A673 (cell line): Measurements from ENCODE around the gene CLIC4. TPM values are rescaled to one million over a fixed set of nuclear protein-coding genes. Genes with fewer than 3 reads are reported as not detected.

Experiments
- BruUV-seq: library from RNA; stranded (reverse); fragments of 400-500 nt; replicated peaks from 2 replicates; lab custom pipeline; 2021; lab: Mats Ljungman, UMichigan
- CTCF ChIA-PET: fragments of 300-600 bp; sonication (Branson Sonifier 250); formaldehyde crosslinking; loops from one replicate; lab custom pipeline; 2022; ENCODE audit warnings: antibody characterized with exemption; lab: Charles Lee
- POLR2A ChIA-PET: fragments of 300-600 bp; sonication (Branson Sonifier 250); formaldehyde crosslinking; loops from one replicate; lab custom pipeline; 2022; ENCODE audit warnings: antibody characterized with exemption; ENCODE audit not compliant: low non-redundant PET; lab: Charles Lee
- DNase-seq: peaks from one replicate; pipeline ENCODE4 v3.0.0-alpha.2; 2015; ENCODE audit warnings: low spot score
- H3K27ac ChIP-seq: fragments of 200-600 bp; sonication (generic); 2 replicates; pipeline ENCODE4 v1.5.1; 2016; ENCODE audit warnings: mixed run types, low read depth, mild to moderate bottlenecking, mixed read lengths, antibody characterized with exemption, low read length; ENCODE audit not compliant: poor library complexity, severe bottlenecking
- H3K27me3 ChIP-seq: fragments of 200-600 bp; sonication (generic); replicated peaks from 2 replicates; pipeline ENCODE4 v1.6.1; 2017; ENCODE audit warnings: mixed run types, low read depth, mild to moderate bottlenecking, mixed read lengths, antibody characterized with exemption, low read length; ENCODE audit not compliant: insufficient read depth, poor library complexity
- H3K36me3 ChIP-seq: fragments of 200-600 bp; sonication (generic); 2 replicates; pipeline ENCODE4 v1.6.1; 2016; ENCODE audit warnings: mixed run types, mild to moderate bottlenecking, mixed read lengths, antibody characterized with exemption, low read length; ENCODE audit not compliant: insufficient read depth, poor library complexity, severe bottlenecking
- H3K4me1 ChIP-seq: fragments of 200-600 bp; sonication (generic); 2 replicates; pipeline ENCODE4 v1.6.1; 2017; ENCODE audit warnings: mixed run types, mild to moderate bottlenecking, mixed read lengths, antibody characterized with exemption, low read length; ENCODE audit not compliant: insufficient read depth, poor library complexity, severe bottlenecking
- H3K4me3 ChIP-seq: fragments of 200-600 bp; sonication (generic); 2 replicates; pipeline ENCODE4 v1.5.1; 2016; ENCODE audit warnings: low read depth, mixed run types, mild to moderate bottlenecking, mixed read lengths, low read length; ENCODE audit not compliant: poor library complexity, severe bottlenecking
- H3K9me3 ChIP-seq: fragments of 200-600 bp; sonication (generic); 2 replicates; pipeline ENCODE4 v1.6.1; 2016; ENCODE audit warnings: mixed run types, low read depth, mild to moderate bottlenecking, mixed read lengths, antibody characterized with exemption, low read length; ENCODE audit not compliant: poor library complexity, severe bottlenecking
- EZH2 ChIP-seq: fragments of 200-600 bp; sonication (generic); IDR thresholded peaks from 2 replicates; pipeline ENCODE4 v1.6.1; 2017; ENCODE audit warnings: borderline replicate concordance, low read depth, mild to moderate bottlenecking, mixed read lengths, antibody characterized with exemption, low read length; ENCODE audit not compliant: poor library complexity, severe bottlenecking
- intact Hi-C: fragments of 100-400 bp; cut with micrococcal nuclease; formaldehyde crosslinking; loops from one replicate; pipeline ENCODE4 v1.10.0; 2022; ENCODE audit not compliant: unreplicated experiment
- total RNA-seq: library from RNA; stranded (reverse); gene quantifications from 2 replicates; pipeline ENCODE4 v1.2.3, GENCODE V29; 2021
- TF ChIP-seq, protein P1 (sequence below): fragments of 300-800, 200-600 bp; sonication (generic); conservative IDR thresholded peaks from 2 replicates; pipeline ENCODE4 v1.5.1; 2017; ENCODE audit warnings: low read depth, mild to moderate bottlenecking, antibody characterized with exemption, low read length, moderate library complexity, mixed read lengths

The CLIC4 gene
- total RNA-seq, 1 experiment from 2014 or later = 207 TPM

DNA sequence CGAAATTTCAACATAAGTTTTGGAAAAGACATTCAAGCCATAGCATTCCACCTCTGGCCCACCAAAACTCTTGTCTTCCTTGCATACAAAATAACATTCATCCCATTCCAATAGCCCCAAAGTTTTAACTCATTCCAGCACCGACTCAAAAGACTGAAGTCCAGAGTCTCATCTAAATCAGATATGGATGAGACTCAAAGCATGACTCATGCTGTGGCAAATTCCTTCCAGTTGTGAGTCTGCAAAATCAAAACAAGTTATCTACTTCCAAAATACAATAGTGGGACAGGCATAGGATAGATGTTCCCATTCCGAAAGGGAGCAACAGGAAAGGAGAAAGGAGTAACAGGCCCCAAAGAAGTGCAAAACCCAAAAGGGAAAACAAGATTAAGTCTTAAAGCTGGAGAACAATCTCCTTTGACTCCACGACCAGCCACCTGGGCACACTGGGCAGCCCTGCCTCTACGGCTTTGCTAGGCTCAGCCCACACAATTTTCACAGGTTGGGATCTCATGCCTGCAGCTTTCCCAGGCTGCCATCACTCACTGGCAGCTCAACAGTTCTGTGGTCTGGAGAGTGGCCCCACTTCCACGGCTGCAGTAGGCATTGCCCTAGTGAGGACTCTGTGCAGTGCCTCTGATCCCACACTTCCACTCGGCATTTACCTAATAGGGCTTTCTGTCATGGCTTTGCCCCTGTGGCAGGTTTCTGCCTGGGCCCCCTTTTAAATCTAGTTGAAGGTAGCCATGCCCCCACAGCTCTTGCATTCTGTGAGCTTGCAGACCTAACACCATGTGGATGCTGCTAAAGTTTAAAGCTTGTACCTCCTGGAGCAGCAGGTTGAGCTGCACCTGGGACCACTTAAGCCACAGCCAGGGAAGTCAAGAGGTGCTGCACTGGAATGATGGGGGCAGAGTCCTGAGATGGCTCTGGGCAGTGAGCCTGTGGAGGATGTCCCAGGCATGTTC lies 133.8 kb downstream of the CLIC4 start:
- H3K4me3 ChIP-seq = no peak overlapping the region
- POLR2A ChIA-PET = no interaction called here
- no peaks in the 10 kb centered on the region for H3K36me3 ChIP-seq
- H3K27ac ChIP-seq = no peak overlapping the region
- DNase-seq = no peak
- no TSS peak for BruUV-seq
- H3K27me3 ChIP-seq = no peaks in the 10 kb centered on the region
- TF ChIP-seq, protein P1, sequence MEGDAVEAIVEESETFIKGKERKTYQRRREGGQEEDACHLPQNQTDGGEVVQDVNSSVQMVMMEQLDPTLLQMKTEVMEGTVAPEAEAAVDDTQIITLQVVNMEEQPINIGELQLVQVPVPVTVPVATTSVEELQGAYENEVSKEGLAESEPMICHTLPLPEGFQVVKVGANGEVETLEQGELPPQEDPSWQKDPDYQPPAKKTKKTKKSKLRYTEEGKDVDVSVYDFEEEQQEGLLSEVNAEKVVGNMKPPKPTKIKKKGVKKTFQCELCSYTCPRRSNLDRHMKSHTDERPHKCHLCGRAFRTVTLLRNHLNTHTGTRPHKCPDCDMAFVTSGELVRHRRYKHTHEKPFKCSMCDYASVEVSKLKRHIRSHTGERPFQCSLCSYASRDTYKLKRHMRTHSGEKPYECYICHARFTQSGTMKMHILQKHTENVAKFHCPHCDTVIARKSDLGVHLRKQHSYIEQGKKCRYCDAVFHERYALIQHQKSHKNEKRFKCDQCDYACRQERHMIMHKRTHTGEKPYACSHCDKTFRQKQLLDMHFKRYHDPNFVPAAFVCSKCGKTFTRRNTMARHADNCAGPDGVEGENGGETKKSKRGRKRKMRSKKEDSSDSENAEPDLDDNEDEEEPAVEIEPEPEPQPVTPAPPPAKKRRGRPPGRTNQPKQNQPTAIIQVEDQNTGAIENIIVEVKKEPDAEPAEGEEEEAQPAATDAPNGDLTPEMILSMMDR = no peak
- TF ChIP-seq EZH2 = no peak
- intact Hi-C loops = no loop called here
- H3K4me1 ChIP-seq = no peaks in the 10 kb centered on the region
- no peaks in the 10 kb centered on the region for H3K9me3 ChIP-seq
- CTCF ChIA-PET = no interaction called here

DNA sequence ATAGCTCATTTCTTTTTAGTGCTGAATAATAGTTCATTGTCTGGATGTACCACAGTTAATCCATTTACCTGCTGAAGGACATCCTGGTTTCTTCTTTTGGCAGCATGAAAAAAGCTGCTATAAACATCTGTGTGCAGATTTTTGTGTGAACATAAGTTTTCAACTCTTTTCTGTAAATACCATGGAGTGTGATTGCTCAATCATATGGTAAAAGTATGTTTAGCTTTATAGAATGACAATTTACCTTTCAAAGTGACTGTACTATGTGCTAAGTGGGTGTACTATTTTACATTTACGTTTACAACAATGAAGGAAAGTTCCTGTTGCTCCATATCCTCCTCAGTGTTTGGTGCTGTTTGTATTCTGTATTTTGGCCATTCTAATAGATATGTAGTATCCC lies 135.8 kb downstream of the CLIC4 start:
- TF ChIP-seq, protein P1 = no peak
- no peak overlapping the region for H3K27ac ChIP-seq
- DNase-seq = no peak
- no peak overlapping the region for H3K4me3 ChIP-seq
- POLR2A ChIA-PET = no interaction called here
- H3K9me3 ChIP-seq = no peaks in the 10 kb centered on the region
- H3K36me3 ChIP-seq = no peaks in the 10 kb centered on the region
- no peaks in the 10 kb centered on the region for H3K4me1 ChIP-seq
- no peaks in the 10 kb centered on the region for H3K27me3 ChIP-seq
- CTCF ChIA-PET = no interaction called here
- intact Hi-C loops = no loop called here
- BruUV-seq = no TSS peak

DNA sequence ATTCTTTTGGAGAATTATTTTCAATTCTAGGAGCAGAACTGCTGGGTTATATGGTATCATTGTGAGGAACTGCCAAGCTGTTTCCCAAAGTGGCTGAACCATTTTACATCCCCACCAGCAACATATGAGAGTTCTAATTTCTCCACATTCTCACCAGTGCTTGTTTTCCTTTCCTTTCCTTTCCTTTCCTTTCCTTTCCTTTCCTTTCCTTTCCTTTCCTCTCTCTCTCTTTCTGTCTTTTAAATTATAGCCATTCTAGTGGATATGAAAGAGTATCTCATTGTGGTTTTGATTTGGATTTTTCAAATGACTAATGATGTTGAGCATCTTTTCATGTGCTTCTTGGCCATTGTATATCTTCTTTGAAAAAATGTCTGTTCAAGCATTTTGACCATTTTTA lies 139.5 kb downstream of the CLIC4 start:
- ChIA-PET CTCF (no interaction called here), POLR2A (interaction anchor here (0.7 kb wide), 1 partner anchor 25 kb away, joined by 5 read pairs; no protein-coding TSS in a partner anchor)
- no peak for DNase-seq
- BruUV-seq = no TSS peak
- TF ChIP-seq EZH2 = no peak
- H3K4me3 ChIP-seq = no peak overlapping the region
- no peaks in the 10 kb centered on the region for H3K4me1 ChIP-seq
- no peaks in the 10 kb centered on the region for H3K9me3 ChIP-seq
- intact Hi-C loops = no loop called here
- H3K36me3 ChIP-seq = no peaks in the 10 kb centered on the region
- no peak overlapping the region for H3K27ac ChIP-seq
- H3K27me3 ChIP-seq = no peaks in the 10 kb centered on the region
